HT1080 (cell line): ENCODE results near the gene RYR2. TPM values are rescaled to one million over a fixed set of nuclear protein-coding genes. Genes with fewer than 3 reads are reported as not detected.

Experiments used
- DNase-seq: peaks from one replicate; pipeline ENCODE4 v3.0.0-alpha.2; 2015; ENCODE audit warnings: low read depth
- total RNA-seq: library from RNA; depleted of rRNA; stranded (reverse); fragments of >200 nt; shearing (Covaris generic); gene quantifications from 2 replicates; pipeline ENCODE4 v1.2.3, GENCODE V29; 2014

The RYR2 gene
- total RNA-seq, 1 experiment from 2014 or later: 0.40 TPM

DNA sequence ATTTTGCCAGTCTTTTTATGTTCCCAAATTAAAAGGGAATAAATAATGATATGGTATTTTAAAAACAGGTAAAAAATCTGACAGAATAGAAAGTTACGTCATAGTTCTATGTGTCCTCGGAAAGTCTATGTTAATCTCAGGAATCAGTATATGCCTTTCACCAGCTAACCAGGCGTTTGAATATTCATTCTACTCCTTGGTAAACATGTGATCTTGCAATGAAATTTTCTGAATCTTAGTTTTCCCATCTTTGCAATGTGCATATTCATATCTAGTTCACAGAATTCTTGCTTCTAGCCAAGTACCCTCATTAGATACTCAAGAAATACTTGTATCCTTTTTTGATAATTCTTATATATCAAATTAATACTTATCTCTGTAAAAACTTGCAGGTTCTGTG, 669.3 kb downstream of the RYR2 start:
- no peak for DNase-seq

DNA sequence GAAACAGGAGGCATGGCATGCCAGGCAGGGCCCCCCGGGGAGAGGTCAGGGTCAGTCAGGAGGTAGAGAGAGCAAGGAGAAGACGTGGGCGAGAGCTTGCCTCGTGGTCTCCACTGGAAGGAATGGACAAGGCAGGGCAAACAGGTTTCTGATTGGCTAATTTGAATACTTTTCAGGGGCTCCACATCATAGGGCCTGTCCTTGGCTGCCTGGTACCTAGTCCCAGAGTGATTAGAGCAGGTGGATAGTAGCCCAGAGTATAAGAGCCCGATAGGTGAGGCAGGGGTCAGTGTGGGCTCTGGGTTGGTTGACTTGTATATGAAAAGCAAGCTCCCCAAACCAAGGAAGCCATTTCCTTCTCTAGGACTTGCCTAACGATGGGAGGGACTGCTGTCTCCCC, 670.1 kb downstream of the RYR2 start:
- no peak for DNase-seq

GRCh38 chr1:237712586-237713157, 670.7 kb downstream of the RYR2 start:
- no peak for DNase-seq

GRCh38 chr1:237713916-237714315, 671.9 kb downstream of the RYR2 start:
- no peak for DNase-seq

DNA sequence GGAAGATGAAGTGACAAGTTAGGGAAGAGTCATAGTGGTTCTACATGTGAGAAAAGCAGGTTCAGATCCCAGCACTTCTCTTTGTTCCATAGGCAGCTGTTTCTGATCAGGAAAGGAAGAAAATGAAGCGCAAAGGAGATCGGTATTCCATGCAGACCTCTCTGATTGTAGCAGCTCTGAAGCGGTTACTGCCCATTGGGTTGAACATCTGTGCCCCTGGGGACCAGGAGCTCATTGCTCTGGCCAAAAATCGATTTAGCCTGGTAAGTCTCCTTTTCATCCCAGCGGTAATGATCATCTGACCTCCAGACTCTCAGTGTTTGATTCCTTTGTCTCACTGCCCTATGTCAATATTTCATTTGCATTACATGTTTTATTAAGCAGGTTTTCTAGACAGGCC, 675.1 kb downstream of the RYR2 start:
- no peak for DNase-seq

DNA sequence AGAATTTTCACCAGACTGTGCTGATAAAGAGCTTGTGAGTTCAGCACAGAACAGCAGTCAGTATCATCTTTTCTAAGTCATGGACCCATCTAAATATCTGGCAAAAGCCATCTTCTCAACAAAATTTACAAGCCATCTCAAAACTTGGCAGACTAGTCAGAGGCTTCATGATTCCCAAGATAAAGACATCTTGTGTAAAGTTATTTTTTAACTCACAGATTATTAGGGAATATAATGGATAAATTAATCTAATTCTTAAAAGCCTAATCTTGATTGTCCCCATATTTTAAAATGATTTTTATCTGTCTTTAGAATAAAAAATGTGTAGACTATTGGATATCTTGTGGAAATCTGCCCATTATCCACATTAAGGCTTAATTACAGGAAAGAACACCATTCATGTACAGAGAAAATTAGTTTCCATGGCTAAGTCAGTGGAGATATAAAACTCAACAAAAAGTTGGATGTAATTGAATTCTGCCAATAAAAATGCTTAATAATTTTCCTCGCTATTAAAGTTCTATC, 688.9 kb downstream of the RYR2 start:
- DNase-seq: no peak

- DNase-seq: no peak
These were observed 690.7 kb downstream of the RYR2 start for GRCh38 chr1:237732657-237733056.

DNA sequence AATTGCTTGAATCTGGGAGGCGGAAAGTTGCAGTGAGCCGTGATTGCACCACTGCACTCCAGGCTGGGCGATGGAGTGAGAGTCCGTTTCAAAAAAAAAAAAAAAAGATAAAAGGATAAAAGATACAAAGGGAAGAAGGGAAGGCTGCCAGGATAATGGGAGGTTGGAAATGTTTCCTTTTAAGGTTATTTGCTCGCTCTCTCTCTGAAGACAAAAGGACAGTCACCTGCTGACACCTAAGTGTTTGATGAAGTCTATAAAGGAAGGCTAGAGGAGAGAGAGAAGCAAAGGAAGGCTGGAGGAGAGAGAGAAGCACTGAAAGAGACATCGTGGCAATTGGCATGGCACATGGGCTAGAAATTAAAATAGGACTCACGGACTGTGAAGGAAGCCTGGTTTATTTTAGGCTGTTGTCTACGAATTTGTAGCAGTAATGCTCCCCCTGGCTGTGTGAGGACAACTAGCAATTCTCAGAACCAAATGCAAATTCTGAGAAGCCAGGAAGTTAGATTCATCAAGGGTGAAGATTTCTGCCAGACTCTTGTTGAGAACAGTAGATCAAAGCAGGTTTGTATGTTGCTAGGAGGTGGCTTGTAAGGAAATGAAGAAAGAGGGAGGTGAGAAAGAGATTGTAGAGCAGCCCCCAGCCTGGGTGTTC, 694.5 kb downstream of the RYR2 start:
- DNase-seq: peak; percentile 30

GRCh38 chr1:237737448-237737847, 695.5 kb downstream of the RYR2 start:
- DNase-seq: no peak

DNA sequence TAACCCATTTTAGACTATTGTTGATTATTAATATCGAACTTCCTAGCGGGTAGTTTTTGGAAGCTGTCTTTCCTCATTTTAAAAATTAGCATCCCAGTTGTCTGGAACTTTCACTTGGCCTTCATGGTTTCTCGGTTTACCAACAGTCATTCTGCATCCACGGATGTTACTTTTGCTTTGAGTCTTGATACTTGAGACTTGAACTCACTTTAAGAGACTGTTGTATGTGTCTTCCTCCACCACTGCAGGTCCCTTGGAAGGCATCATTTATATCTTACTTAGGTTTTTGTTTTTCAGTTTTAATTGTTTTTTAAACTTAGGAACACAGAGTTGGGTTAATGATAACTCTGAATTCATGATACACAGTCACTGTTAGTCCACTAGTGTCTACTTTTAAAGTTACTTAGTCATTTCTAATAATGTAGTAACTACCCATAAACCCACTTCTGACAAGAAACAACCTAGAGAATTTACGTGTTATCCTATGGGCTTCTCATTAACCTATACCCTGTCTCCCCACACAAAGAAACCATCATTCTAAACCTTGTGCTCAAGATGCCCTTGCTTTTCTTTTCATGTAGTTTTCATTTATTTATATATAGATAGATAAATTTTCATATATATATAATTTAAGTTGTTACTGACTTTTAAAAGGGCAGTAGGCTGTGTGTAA, 696.1 kb downstream of the RYR2 start:
- DNase-seq: no peak

GRCh38 chr1:237740846-237741245, 698.9 kb downstream of the RYR2 start:
- DNase-seq: no peak

- no peak for DNase-seq
These were observed 703.6 kb downstream of the RYR2 start for GRCh38 chr1:237745545-237745944.

- DNase-seq: no peak
These were observed 706.4 kb downstream of the RYR2 start for GRCh38 chr1:237748171-237748960.

GRCh38 chr1:237749122-237749521, 707.1 kb downstream of the RYR2 start:
- DNase-seq: no peak

DNA sequence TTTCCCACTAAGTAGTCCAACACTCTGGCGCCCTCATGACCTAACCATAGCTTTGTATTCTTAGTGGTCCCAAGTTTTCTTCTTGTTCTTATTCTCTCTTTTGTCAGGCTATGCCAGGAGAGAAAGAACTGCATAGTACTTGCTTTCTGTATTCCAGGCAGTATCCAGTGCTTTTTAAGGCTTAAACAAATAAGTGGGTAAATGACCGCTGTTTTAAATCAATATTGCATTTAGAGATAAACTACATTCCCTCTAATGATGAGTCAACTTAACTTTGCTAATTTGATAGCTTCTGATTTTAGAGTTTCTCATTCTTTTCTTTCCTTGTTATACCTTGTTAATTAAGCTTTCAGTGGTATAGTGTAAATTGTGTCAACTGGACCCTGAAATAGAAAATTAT, 709.1 kb downstream of the RYR2 start:
- DNase-seq: no peak

DNA sequence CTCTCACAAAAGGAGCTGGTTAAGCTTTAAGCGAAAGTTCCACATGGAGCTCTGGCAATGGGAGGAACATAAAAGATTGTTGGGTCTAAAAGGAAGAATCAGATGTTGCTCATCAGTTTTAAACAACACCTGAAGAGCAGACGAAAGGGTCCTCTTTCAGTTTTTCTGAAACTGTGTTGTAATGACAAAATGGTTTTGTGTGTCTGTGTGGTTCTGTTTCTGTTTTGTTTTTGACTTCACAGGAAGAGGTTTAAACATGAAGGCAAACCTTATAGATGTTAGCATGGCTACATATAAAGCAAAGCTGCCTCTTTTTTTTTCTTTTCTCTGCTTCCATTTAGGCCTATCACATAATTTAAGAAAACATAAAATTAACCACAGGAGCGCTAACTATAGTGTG, 712.6 kb downstream of the RYR2 start:
- no peak for DNase-seq

- DNase-seq: no peak
These were observed 714.5 kb downstream of the RYR2 start for GRCh38 chr1:237756304-237756967.

GRCh38 chr1:237759377-237759776, 717.4 kb downstream of the RYR2 start:
- DNase-seq: peak; percentile 35

DNA sequence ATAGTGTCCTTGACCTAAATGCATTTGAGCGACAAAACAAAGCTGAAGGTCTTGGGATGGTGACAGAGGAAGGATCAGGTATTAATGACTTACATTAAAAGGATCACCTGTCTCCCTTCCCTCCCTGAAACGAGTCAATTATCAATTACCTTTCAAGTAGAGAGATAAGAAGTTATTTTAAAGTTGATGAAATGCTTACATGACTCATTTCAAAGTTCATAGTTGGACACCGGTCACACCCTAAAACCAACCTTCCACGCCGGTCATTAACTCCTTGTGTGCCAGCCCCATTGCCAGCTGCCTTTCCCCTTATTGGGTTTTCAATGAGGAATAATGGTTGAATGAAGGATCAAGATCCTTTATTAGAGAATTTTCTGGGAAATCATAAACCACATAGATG, 719.0 kb downstream of the RYR2 start:
- no peak for DNase-seq

- DNase-seq: no peak
These were observed 721.2 kb downstream of the RYR2 start for GRCh38 chr1:237763137-237763536.

- DNase-seq: no peak
These were observed 721.8 kb downstream of the RYR2 start for GRCh38 chr1:237763751-237764150.
